ENCODE results near the gene TFEB.

DNA sequence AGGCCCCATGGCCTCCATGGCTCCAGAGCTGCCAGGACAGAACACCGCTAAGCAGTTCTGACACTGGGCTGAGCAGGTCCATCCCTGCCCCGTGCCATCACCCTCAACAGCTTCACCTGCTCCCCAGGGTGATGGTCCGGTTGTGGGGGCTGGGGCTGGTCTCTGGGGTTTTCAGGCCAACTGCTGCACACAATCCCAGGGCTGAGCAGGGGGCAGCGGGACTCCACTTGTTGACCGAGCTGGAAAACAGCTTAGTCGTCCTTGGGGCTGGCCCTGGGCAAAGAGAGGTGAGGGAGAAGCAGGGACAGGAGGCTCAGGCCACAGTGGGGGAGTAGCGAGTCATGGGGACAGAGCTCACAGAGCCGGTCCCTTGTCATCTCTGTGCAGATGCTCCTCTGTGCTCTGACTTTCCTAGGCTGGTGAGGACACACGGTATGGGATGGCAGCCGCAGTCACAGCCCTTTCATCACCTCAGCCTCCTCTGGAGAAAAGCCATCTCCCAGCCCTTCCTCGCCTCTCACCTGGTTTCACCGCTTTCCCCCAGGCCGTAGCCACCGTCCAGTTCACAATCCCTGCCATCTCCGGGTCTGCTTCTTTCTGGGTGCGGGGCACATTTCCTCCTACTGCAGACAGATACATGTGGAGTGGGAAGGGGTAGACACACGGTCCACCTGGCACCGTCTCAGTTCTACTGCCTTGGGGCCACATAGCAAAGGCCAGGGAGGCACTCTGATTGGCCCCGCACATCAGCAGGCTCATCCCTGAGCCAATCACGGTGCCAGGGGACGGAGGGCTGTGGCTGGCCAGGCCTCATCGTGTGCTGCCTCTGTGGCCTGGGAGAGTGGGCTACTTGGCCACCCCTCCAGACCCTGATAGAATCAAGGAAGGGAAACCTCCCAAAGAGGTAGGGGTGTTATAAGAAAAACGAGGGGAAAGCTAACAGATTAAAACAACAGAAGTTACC, 78.0 kb downstream of the TFEB start:
- TF ChIP-seq, protein P1, sequence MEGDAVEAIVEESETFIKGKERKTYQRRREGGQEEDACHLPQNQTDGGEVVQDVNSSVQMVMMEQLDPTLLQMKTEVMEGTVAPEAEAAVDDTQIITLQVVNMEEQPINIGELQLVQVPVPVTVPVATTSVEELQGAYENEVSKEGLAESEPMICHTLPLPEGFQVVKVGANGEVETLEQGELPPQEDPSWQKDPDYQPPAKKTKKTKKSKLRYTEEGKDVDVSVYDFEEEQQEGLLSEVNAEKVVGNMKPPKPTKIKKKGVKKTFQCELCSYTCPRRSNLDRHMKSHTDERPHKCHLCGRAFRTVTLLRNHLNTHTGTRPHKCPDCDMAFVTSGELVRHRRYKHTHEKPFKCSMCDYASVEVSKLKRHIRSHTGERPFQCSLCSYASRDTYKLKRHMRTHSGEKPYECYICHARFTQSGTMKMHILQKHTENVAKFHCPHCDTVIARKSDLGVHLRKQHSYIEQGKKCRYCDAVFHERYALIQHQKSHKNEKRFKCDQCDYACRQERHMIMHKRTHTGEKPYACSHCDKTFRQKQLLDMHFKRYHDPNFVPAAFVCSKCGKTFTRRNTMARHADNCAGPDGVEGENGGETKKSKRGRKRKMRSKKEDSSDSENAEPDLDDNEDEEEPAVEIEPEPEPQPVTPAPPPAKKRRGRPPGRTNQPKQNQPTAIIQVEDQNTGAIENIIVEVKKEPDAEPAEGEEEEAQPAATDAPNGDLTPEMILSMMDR (IDR thresholded peaks at IDR 0.05), result no peak
- no peak for TF ChIP-seq POLR2A (IDR thresholded peaks at IDR 0.05)
